SK-N-SH treated with all-trans-retinoic acid at 6 μM for 48 hours (cell line): Measurements from ENCODE around the gene NAA38.

Experiments used
- CSRNP3 ChIP-seq: fragments of 250-450 bp; sonication (Bioruptor Pico); IDR thresholded peaks from 2 replicates; pipeline ENCODE4 v1.5.1; 2021; ENCODE audit warnings: mild to moderate bottlenecking, moderate library complexity
- OSR1 ChIP-seq: fragments of 250-450 bp; sonication (Bioruptor Pico); IDR thresholded peaks from 2 replicates; pipeline ENCODE4 v1.8.0; 2022; ENCODE audit warnings: moderate library complexity, mild to moderate bottlenecking, inconsistent platforms
- TSHZ2 ChIP-seq: fragments of 250-450 bp; sonication (Bioruptor Pico); IDR thresholded peaks from 2 replicates; pipeline ENCODE4 v1.5.0; 2020; ENCODE audit warnings: mild to moderate bottlenecking, moderate library complexity

GRCh38 chr17:7838090-7839075 lies 19.0 kb downstream of the NAA38 start:
- TF ChIP-seq CSRNP3 (CRISPR knock-in tag) (no peak), OSR1 (CRISPR knock-in tag) (no peak), TSHZ2 (no peak)
